Kasumi-1 (cell line): ENCODE data around the gene SNF8.
A peak's percentile ranks its signal among the peaks of the same experiment; 100 is the strongest.

Experiments
- DNase-seq, 2 experiments: peaks; one replicate each; lab custom pipeline; 2025; lab: John Stamatoyannopoulos, UW

SNF8 gene

GRCh38 chr17:48929812-48930165 lies 14.9 kb downstream of the SNF8 start:
- no peak for DNase-seq

- DNase-seq: no peak
These were observed 15.5 kb downstream of the SNF8 start for GRCh38 chr17:48928876-48929811.

DNA sequence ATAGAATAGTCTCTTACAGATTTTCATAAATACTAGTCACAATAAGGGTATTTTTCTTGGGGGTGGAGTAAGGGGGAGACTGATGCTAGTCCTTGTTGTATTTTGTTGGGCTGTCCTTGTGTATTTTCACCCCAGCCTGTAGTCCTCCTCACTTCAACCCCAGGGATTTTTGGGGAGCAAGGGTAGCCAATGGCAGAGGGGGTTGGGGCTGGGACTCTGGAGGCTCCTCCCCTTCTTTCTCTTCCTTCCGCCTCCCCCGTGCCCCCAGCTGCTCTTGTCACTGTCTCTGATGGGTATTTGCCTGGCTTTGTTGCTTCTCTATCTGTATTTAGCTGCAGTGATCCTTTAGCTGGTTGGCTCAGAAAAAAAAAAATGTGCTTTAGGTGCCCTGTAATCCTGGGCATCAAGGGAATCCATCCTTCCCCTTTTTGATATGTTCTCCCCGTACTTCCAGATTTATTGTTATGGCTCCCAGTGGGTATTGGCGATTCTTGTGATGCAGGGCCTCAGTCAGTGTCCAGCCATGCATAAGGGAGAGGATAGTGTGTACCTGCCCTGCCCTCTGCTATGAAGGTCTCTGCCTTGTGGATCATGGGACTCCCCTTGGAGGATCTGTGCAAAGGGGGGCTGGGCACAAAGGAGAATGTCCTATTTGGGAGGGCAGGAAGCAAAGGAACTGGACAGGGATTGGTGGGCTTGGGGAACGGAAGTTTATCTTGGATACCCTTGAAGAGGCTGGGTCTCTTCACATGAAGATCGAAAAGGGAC lies 16.5 kb downstream of the SNF8 start:
- DNase-seq: no peak

GRCh38 chr17:48925991-48926342 lies 18.7 kb downstream of the SNF8 start:
- DNase-seq: no peak

- no peak for DNase-seq
These were observed 19.2 kb downstream of the SNF8 start for GRCh38 chr17:48925251-48925990.

- DNase-seq: no peak
These were observed 29.0 kb downstream of the SNF8 start for GRCh38 chr17:48915459-48916282.

GRCh38 chr17:48912476-48912875 lies 32.2 kb downstream of the SNF8 start:
- no peak for DNase-seq

DNA sequence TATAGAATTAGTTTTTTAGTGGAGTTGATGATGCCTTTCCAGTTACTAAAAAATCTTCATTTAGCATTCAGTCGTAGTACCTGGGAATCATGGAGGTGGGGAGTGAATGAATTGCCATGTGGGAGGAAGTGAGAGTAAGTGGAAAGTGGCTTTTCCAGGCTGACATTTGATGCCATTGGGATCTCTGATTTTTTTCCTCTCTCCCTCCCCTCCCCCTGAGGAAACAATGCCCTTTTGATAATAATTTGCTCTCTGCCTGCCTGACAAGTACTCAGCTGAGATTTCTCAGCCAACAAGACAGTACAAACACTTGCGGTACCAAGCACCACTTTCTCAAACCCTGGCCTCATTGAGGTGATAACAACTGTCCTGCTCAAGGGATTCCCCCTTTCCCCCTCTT lies 34.3 kb downstream of the SNF8 start:
- no peak for DNase-seq

DNA sequence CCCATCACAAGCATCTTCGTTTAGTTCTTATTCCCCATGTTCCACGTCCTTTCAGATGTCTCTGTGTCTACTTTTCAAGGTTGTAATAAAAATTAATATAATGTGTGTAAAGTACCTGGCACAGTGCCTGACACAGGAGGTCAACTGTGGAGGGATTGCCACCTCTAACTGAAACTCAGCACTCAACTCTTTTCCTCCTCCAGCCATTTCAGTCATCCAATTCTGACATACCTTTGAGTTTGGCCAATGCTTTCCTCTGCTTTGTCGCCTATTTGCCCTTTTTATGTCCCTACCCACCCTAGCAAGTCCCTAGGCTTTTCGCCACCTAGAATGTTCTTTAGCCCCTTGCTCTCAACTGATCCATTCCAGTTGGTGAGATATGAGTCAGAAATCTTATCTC lies 34.9 kb downstream of the SNF8 start:
- no peak for DNase-seq

DNA sequence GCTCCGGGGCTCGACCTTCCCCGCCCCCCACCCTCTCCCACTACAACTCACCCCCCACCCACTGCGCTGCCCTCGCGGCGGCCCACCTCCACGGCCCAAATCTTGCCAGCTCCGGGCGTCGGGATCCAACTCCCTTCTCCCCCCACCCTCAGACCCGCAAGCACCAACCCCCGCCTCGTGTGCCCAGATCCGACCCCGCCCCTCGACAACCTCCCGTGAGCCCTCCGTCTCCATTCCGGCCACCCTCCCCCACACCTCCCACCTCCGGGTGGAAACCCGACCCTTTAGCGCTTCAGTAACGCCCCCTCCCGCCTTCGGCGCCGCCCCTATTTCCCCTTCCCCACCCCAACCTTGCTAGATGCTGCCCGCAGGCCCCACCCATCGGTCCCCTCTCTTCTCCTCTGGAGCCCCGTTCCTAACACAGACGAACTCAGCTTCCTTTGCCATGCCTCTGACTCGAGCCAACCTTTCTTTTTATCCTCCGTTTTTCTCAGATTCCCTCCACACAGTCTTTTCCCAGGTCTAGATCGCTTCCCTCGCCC lies 35.7 kb downstream of the SNF8 start:
- peak; percentile 96 to 98 for DNase-seq

DNA sequence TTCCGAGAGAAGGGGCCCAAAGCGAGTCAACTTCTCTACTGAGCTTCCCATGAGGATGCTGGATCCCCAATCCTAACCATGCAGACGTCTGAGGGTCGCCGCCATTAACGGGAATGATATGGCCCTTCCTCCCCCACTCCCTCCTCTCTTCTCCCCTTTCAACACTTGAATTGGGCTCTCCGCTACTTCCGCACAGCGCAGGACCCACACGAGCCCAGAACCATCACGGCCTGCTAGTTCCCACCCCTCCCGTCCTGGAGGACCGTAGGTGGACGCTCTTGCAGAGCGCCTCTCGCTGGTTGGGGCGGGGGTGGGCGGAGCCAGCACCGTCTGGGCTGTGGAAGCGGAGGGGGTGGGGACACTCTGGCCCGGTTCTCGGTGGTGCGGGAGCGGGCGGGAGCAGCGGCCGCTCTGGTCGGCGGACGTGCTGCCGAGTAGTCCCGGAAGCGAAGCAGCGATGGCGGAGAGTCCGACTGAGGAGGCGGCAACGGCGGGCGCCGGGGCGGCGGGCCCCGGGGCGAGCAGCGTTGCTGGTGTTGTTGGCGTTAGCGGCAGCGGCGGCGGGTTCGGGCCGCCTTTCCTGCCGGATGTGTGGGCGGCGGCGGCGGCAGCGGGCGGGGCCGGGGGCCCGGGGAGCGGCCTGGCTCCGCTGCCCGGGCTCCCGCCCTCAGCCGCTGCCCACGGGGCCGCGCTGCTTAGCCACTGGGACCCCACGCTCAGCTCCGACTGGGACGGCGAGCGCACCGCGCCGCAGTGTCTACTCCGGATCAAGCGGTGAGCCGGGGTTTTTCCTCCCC lies 36.4 kb downstream of the SNF8 start, which contains the start of gene UBE2Z:
UBE2Z (plus strand) TSS at position 361 of the 797 bp plus-strand sequence; CDS start at position 458, 97 bp downstream.
- peak; percentile 89 to 94 for DNase-seq

DNA sequence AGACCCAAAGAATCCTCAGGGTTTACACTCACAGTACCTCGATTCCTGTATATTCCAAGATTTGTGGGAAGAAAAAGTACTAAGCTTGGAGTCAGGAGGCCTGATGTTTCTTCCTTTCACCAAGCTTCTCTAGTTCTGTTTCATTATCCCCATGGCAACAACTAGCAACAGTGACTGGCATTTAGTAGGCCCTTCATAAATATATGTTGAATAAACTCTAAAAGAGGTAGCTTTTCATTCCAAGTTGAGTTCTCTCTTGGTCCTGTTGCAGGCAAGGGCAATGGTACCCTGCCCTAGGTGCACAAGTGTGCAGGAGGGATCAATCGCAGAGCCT lies 37.0 kb downstream of the SNF8 start:
- DNase-seq: peak; percentile 70 to 89

DNA sequence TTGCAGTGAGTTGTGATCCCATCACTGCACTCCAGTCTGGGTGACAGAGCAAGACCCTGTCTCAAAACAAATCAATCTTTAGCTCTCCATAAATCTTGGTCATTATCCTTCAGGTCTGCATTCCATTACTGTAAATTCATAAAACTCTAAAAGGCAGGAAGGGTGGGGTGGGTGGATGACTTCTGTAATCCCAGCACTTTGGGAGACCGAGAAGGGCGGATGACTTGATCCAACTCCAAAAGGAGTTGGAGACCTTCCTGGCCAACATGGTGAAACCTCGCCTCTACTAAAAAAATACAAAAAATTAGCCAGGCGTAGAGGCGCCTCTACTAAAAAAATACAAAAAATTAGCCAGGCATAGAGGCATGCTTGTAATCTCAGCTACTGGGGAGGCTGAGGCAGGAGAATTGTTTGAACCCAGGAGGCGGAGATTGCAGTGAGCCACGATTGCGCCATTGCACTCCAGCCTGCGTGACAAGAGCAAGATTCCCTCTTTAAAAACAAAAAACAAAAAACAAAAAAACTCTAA lies 38.6 kb downstream of the SNF8 start:
- no peak for DNase-seq

DNA sequence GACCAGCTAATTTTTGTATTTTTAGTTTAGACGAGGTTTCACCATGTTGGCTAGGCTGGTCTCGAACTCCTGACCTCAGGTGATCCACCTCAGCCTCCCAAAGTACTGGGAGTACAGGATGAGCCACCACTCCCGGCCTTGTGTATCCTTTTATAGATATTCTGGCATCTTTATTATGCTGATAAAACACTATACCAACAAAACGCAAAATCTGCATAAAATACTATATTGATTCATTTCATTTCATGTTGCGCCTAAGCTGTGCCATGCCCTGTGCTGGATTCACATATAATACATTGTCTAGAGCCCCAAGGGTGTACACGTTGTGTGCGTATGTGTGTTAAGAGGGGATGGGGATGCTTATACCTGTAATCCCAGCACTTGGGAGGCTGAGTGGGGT lies 40.2 kb downstream of the SNF8 start:
- no peak for DNase-seq

DNA sequence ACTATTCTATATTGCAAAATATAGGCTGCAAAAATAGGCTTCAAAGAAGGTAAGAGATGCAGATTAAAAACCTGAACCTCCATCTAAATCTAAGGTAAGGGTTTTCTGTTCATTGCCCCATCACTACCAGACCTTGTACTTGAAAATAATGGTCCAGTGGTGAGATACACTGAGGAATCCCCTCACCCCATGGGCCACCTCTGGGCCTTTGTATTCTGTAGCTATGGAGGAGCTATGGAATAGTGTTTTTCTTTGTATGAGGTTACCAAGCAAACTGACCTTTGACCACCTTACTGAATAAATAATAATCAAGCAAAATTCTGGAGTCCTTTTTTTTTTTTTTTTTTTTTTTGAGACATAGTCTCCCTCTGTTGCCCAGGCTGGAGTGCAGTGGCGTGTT lies 41.2 kb downstream of the SNF8 start:
- no peak for DNase-seq

DNA sequence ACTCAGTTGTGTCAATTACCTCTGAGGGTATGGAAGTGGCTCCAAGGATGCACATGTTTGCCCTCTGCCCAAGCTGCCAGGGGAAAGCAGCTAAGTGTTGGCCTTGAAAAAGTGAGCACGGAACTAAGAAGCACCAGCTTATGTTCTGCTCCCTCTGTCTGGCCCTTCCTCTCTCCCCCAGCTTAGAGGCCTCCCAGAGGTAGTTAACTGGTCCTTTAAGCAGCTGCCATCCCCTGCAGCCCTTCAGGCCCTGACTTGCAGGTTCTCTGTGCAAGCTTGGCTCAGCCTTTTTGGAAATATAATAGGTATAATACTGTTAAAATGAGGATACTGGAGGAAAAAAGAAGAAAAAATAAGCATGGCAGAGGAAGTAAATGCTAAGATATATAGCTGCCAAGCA lies 43.4 kb downstream of the SNF8 start:
- DNase-seq: no peak

- no peak for DNase-seq
These were observed 49.8 kb downstream of the SNF8 start for GRCh38 chr17:48894886-48895285.

- no peak for DNase-seq
These were observed 50.8 kb downstream of the SNF8 start for GRCh38 chr17:48893646-48894508.

GRCh38 chr17:48892940-48893645 lies 51.5 kb downstream of the SNF8 start:
- no peak for DNase-seq
